Limb (tissue), 2 donors: Measurements from ENCODE around the gene ABHD18.
"Not testable (repeated sequence)": the region's sequence is repeated elsewhere in the genome, so short reads cannot be mapped to it uniquely, and the experiment has no call there.

ENCODE experiments used
- DNase-seq, 2 donors: peaks; one replicate each; pipeline ENCODE4 v3.0.0-alpha.2; 2016; ENCODE audit errors: extremely low spot score in 2 of 2

The ABHD18 gene

DNA sequence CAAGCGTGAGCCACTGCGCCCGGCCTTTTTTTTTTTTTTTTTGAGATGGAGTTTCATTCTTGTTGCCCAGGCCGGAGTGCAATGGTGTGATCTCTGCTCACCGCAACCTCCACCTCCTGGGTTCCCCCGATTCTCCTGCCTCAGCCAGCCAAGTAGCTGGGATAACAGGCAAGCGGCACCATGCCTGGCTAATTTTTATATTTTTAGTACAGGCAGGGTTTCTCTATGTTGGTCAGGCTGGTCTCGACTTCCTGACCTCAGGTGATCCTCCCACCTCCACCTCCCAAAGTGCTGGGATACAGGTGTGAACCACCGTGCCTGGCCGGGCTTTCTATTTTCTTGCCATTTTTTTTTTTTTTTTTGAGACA, 101.2 kb downstream of the ABHD18 start:
- DNase-seq = not testable (repeated sequence)

DNA sequence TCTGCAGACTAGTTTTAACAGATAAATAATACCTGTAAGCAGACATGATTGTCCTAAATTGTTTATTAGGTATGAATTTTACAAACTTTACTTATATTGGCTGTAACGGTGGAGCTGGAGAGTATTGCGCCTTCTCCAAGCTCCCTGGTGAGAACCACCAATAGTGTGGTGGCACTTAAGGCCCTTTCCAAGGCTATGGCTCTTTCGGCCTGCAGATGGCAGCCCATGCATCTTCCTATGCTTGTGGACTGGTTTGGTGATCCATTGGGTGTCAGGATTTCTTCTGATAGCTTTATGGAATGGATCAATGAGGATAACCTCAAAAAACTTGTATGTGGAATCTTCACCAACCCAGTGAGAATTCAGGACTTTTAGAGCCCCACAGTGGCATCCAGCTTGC, 103.7 kb downstream of the ABHD18 start:
- no peak for DNase-seq

DNA sequence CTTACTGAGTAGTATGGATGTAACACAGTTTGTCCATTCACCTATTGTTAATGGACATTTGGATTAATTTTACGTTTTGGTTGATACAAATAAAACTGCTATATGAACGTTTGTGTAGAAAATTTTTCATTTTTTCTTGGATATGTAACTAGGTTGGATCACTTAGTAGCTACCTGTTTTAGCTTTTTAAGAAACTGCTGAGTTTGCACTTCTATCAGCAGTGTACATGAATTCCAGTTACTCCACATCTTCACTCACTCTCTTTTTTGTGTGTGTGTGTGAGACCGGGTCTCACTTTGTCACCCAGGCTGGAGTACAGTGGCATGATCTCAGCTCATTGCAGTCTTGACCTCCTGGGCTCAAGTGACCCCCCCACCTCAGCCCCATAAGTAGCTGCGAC, 111.3 kb downstream of the ABHD18 start:
- no peak for DNase-seq
